Sigmoid colon (tissue), 7 donors: ENCODE measurements around the gene PTPRE. TPM values are rescaled to one million over a fixed set of nuclear protein-coding genes. Genes with fewer than 3 reads are reported as not detected.

Source experiments
- DNase-seq: peaks from one replicate; pipeline ENCODE4 v3.0.0-alpha.2; 2019
- H3K27ac ChIP-seq, 4 donors: fragments of 200-600 bp; sonication (generic); one replicate each; pipeline ENCODE4 v1.5.1; 2016 to 2019; ENCODE audit warnings: mild to moderate bottlenecking in 1 of 4
- H3K27me3 ChIP-seq, 3 donors: fragments of 200-600 bp; sonication (generic); one replicate each; pipeline ENCODE4 v1.5.1; 2019; ENCODE audit warnings: mild to moderate bottlenecking in 1 of 3
- H3K36me3 ChIP-seq, 4 donors: fragments of 200-600 bp; sonication (generic); one replicate each; pipeline ENCODE4 v1.5.1; 2016 to 2019
- H3K4me1 ChIP-seq, 4 donors: fragments of 200-600 bp; sonication (generic); one replicate each; pipeline ENCODE4 v1.5.1; 2017 to 2019
- H3K4me3 ChIP-seq, 4 donors: fragments of 200-600 bp; sonication (generic); one replicate each; pipeline ENCODE4 v1.5.1; 2017 to 2019; ENCODE audit warnings: mild to moderate bottlenecking in 2 of 4, moderate library complexity in 1 of 4
- H3K9me3 ChIP-seq, 4 donors: fragments of 200-600 bp in 3 of 4; sonication (generic) in 3 of 4; one replicate each; pipeline versions ENCODE4 v1.5.1 to v1.6.1; 2013 to 2019
- EP300 ChIP-seq, 4 donors: sonication (generic); formaldehyde crosslinking; IDR thresholded peaks; one replicate each; pipeline ENCODE4 v1.6.1; 2017; ENCODE audit warnings: antibody characterized with exemption in 4 of 4
- POLR2A ChIP-seq, 2 donors: fragments of 450-650 bp; IDR thresholded peaks; one replicate each; pipeline ENCODE4 v1.6.1; 2016; ENCODE audit warnings: antibody characterized with exemption in 2 of 2, mild to moderate bottlenecking in 2 of 2, moderate library complexity in 2 of 2
- POLR2AphosphoS5 ChIP-seq, 4 donors: sonication (generic); formaldehyde crosslinking; IDR thresholded peaks; one replicate each; pipeline ENCODE4 v1.6.1; 2017; ENCODE audit warnings: antibody characterized with exemption in 4 of 4
- WGBS, 2 donors: extraction: QIAGEN DNeasy Blood & Tissue Kit; methylation state at CpG; one replicate each; pipeline ENCODE4 v1.1.7; 2013; 5-methylcytosine and 5-hydroxymethylcytosine counted together
- intact Hi-C: fragments of 100-400 bp; cut with DNase I; formaldehyde crosslinking; loops from one replicate; pipeline ENCODE4 v1.15.1; 2023
- polyA plus RNA-seq, 3 donors: library from polyadenylated mRNA; stranded (reverse); fragments of 200-250 nt; gene quantifications; one replicate each; pipeline ENCODE4 v1.2.3, GENCODE V29; 2013
- total RNA-seq, 4 donors: library from RNA; depleted of rRNA; stranded (reverse); fragments of >200 nt; gene quantifications; one replicate each; pipeline ENCODE4 v1.1.0, GENCODE V29; 2016
- TF ChIP-seq, protein P1 (sequence below), 4 experiments: fragments of 450-650 bp in 3 of 4; fragments of 200-600 bp in 1 of 4; IDR thresholded peaks; one replicate each; pipeline ENCODE4 v1.5.1; 2016 to 2019; ENCODE audit warnings: antibody characterized with exemption in 4 of 4, mild to moderate bottlenecking in 3 of 4, moderate library complexity in 2 of 4
- donor health status: healthy with polysubstance abuse.
- donor health status: Bipolar disorder and iron deficiency.
- donor health status: healthy.

Gene PTPRE
- total and polyA plus RNA-seq, 7 donors, result 4.2 to 17.9 (median 11.9) TPM

DNA sequence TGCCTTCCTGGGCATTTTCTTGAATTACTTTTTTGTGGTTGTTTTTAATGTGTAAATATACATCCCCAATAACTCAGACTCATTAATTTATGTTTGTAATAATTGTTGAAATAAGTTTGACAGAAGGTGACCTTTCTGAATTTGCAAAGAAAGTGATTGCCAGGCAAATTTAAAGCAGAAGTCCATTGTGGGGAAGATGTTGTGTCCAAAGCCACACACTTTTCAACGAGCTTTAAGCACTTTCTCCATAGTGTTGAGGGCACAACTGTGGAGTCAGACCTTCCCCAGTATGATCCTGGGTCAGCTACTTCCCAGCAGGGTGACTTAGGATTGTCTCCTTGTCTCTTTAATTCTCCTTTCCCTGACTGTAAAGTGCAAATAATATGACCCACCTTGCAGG lies 52.5 kb downstream of the PTPRE start:
- H3K36me3 ChIP-seq, result no peaks in the 10 kb centered on the region
- intact Hi-C loops, result no loop called here
- TF ChIP-seq, protein P1, sequence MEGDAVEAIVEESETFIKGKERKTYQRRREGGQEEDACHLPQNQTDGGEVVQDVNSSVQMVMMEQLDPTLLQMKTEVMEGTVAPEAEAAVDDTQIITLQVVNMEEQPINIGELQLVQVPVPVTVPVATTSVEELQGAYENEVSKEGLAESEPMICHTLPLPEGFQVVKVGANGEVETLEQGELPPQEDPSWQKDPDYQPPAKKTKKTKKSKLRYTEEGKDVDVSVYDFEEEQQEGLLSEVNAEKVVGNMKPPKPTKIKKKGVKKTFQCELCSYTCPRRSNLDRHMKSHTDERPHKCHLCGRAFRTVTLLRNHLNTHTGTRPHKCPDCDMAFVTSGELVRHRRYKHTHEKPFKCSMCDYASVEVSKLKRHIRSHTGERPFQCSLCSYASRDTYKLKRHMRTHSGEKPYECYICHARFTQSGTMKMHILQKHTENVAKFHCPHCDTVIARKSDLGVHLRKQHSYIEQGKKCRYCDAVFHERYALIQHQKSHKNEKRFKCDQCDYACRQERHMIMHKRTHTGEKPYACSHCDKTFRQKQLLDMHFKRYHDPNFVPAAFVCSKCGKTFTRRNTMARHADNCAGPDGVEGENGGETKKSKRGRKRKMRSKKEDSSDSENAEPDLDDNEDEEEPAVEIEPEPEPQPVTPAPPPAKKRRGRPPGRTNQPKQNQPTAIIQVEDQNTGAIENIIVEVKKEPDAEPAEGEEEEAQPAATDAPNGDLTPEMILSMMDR (IDR thresholded peaks at IDR 0.05), result no peak
- TF ChIP-seq EP300 (IDR thresholded peaks at IDR 0.05) (no peak), POLR2A (IDR thresholded peaks at IDR 0.05) (no peak), POLR2AphosphoS5 (IDR thresholded peaks at IDR 0.05) (no peak)

DNA sequence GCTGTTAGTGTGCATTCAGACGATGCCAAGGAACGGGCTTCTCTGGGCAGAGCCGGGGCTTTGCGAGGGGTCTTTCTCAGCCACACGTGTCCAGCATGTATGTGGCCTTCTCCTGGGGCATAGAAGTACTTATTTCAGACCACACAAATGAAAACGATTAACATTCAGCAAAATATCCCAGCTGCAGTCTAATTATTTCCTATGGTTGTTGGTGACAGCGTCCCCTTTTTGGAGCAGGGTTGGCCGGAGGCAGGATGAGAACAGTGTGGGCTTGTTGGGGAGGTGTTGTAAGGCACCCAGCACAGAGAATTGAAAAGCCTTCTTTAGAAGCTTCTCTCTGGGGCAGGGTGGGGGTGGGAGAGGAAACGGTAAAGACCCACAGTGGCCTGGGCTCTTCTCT lies 54.2 kb downstream of the PTPRE start:
- H3K27ac ChIP-seq, result no peak overlapping the region
- DNase-seq, result no peak
- H3K27me3 ChIP-seq, result no peaks in the 10 kb centered on the region
- 77 to 88% methylated on average over 9 of the region's 9 CpGs for WGBS, 2 donors
- no peaks in the 10 kb centered on the region for H3K4me1 ChIP-seq
- H3K36me3 ChIP-seq, result no peaks in the 10 kb centered on the region
- no peak overlapping the region for H3K4me3 ChIP-seq
- no peak for TF ChIP-seq EP300 (IDR thresholded peaks at IDR 0.05)
- no peak for TF ChIP-seq POLR2AphosphoS5 (IDR thresholded peaks at IDR 0.05)
- no peak for TF ChIP-seq POLR2A (IDR thresholded peaks at IDR 0.05)
- TF ChIP-seq, protein P1 (IDR thresholded peaks at IDR 0.05), result no peak
- intact Hi-C loops, result no loop called here
- peaks cover 0 to 4% (median 0%) of the 10 kb centered on the region in 4 donors for H3K9me3 ChIP-seq

More for the DNA sequence above, 52.5 kb downstream of the PTPRE start:
- Histone ChIP-seq H3K9me3 (peaks cover 0 to 5% (median 0%) of the 10 kb centered on the region in 4 donors), H3K4me1 (no peaks in the 10 kb centered on the region), H3K27ac (no peak overlapping the region), H3K4me3 (no peak overlapping the region), H3K27me3 (no peaks in the 10 kb centered on the region)
- WGBS, 2 donors, result 66 to 72% methylated on average over 1 of the region's 1 CpG
- DNase-seq, result no peak

DNA sequence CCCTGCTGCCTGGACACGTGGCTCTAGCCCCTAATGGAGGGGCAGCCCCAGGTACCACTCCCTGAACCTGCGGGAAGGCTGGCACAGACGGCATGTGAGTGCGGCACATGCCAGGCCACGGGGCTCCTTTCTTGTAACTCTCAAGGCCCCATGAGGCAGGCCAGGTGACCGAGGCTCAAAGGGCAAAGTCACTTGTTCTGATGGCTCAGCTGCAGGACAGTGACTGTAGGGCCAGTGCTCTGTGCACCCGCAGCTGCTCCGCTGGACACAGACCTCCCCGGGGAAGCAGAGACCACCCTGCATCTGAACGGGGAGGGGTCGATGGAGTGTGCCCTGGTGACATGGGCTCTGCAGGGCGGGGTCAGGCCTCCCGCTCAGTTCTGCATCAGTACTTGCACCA lies 55.3 kb downstream of the PTPRE start:
- Histone ChIP-seq H3K27me3 (no peaks in the 10 kb centered on the region), H3K9me3 (no peaks in the 10 kb centered on the region), H3K4me1 (no peaks in the 10 kb centered on the region), H3K36me3 (no peaks in the 10 kb centered on the region), H3K4me3 (no peak overlapping the region), H3K27ac (no peak overlapping the region)
- intact Hi-C loops, result no loop called here
- 85 to 86% methylated on average over 13 of the region's 13 CpGs for WGBS, 2 donors
- TF ChIP-seq POLR2A (IDR thresholded peaks at IDR 0.05) (no peak), POLR2AphosphoS5 (IDR thresholded peaks at IDR 0.05) (no peak), EP300 (IDR thresholded peaks at IDR 0.05) (no peak)
- TF ChIP-seq, protein P1 (IDR thresholded peaks at IDR 0.05), result no peak
- no peak for DNase-seq

DNA sequence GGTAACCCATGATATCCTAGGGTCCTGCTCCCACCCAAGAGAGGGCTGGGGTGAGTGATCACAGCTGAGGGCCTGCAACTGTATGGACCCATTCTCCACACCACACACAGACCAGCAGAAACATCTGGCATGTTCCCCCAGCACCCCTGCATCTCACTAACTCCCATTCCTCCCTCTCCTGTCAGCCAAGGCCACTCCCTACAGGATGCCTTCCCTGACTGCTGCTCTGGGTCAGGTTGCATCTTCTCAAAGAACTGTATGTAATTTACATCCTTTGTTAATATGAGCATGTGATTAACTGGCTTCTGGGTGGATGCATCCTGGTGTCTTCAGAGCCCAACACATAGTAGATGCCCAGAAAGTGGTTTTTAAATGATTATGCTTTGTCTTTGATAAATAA lies 56.2 kb downstream of the PTPRE start:
- Histone ChIP-seq H3K27me3 (no peaks in the 10 kb centered on the region), H3K4me3 (no peak overlapping the region), H3K36me3 (no peaks in the 10 kb centered on the region), H3K9me3 (no peaks in the 10 kb centered on the region), H3K27ac (no peak overlapping the region), H3K4me1 (no peaks in the 10 kb centered on the region)
- intact Hi-C loops, result no loop called here
- TF ChIP-seq POLR2AphosphoS5 (IDR thresholded peaks at IDR 0.05) (no peak), EP300 (IDR thresholded peaks at IDR 0.05) (no peak), POLR2A (IDR thresholded peaks at IDR 0.05) (no peak)
- TF ChIP-seq, protein P1 (IDR thresholded peaks at IDR 0.05), result no peak
- DNase-seq, result no peak

DNA sequence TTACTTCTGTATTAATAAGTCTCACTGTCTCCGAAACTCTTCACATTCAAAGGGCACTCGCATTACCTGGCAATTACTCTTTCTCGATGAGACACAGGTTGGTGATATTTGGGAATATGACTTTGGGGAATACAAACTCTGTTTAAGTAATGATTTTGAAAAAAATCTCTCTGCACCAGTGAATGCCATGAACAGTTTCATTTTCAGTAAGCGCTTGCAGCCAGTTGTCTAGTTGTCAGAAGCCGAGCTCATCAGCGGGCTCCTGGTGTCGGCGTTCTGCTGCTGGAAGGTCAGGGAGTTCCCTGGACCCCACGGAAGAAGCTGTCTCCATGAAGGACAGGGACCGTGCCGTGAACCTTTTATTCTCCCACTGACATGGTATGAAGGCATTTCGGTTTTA lies 57.7 kb downstream of the PTPRE start:
- no peak for TF ChIP-seq EP300 (IDR thresholded peaks at IDR 0.05)
- TF ChIP-seq POLR2A (IDR thresholded peaks at IDR 0.05), result no peak
- no peak for TF ChIP-seq POLR2AphosphoS5 (IDR thresholded peaks at IDR 0.05)
- TF ChIP-seq, protein P1 (IDR thresholded peaks at IDR 0.05), result no peak
- Histone ChIP-seq H3K9me3 (no peaks in the 10 kb centered on the region), H3K4me1 (no peaks in the 10 kb centered on the region), H3K27me3 (no peaks in the 10 kb centered on the region), H3K27ac (no peak overlapping the region), H3K36me3 (no peaks in the 10 kb centered on the region), H3K4me3 (no peak overlapping the region)
- WGBS, 2 donors, result 81 to 85% methylated on average over 12 of the region's 12 CpGs
- intact Hi-C loops, result no loop called here
- DNase-seq, result no peak
